ENCODE results near the gene CDK5RAP2. TPM values are rescaled to one million over a fixed set of nuclear protein-coding genes. Genes with fewer than 3 reads are reported as not detected.
A peak's percentile ranks its signal among the peaks of the same experiment; 100 is the strongest.

The CDK5RAP2 gene
- total RNA-seq, 6 experiments from 2014 or later = 28.4 to 40.8 (median 36.8) TPM

- peak overlapping the region; percentile 20; the same call in 1 of the 2 replicates for H3K27ac Mint-ChIP-seq
Measured at GRCh38 chr9:120416781-120417427, 163.1 kb downstream of the CDK5RAP2 start.

GRCh38 chr9:120413121-120414048, 166.6 kb downstream of the CDK5RAP2 start:
- H3K9me3 Mint-ChIP-seq = no peaks in the 10 kb centered on the region
- no peak overlapping the region for H3K4me3 Mint-ChIP-seq
- peaks cover 35% of the 10 kb centered on the region for H3K4me1 Mint-ChIP-seq (ENCODE audit: low read depth)
- DNase-seq = no peak
- TF ChIP-seq CTCF (IDR thresholded peaks at IDR 0.05) = no peak
- peak overlapping the region; percentile 68; the same call in 1 of the 2 replicates for H3K27ac Mint-ChIP-seq
- H3K36me3 Mint-ChIP-seq (ENCODE audit: low read depth) = peaks cover 28% of the 10 kb centered on the region
- no peaks in the 10 kb centered on the region; the same call in none of the 2 replicates for H3K27me3 Mint-ChIP-seq (ENCODE audit: insufficient read depth)

More at GRCh38 chr9:120416781-120417427, 163.1 kb downstream of the CDK5RAP2 start:
- no peak overlapping the region for H3K4me3 Mint-ChIP-seq
- no peaks in the 10 kb centered on the region; the same call in none of the 2 replicates for H3K27me3 Mint-ChIP-seq (ENCODE audit: insufficient read depth)
- peaks cover 24% of the 10 kb centered on the region for H3K4me1 Mint-ChIP-seq (ENCODE audit: low read depth)
- no peak for TF ChIP-seq CTCF (IDR thresholded peaks at IDR 0.05)
- no peaks in the 10 kb centered on the region for H3K9me3 Mint-ChIP-seq
- DNase-seq = no peak
- peaks cover 21% of the 10 kb centered on the region for H3K36me3 Mint-ChIP-seq (ENCODE audit: low read depth)

GRCh38 chr9:120412425-120412951, 167.5 kb downstream of the CDK5RAP2 start:
- peaks cover 33% of the 10 kb centered on the region for H3K4me1 Mint-ChIP-seq (ENCODE audit: low read depth)
- no peaks in the 10 kb centered on the region; the same call in 1 of the 2 replicates for H3K27me3 Mint-ChIP-seq (ENCODE audit: insufficient read depth)
- H3K9me3 Mint-ChIP-seq = no peaks in the 10 kb centered on the region
- H3K36me3 Mint-ChIP-seq (ENCODE audit: low read depth) = peaks cover 34% of the 10 kb centered on the region
- H3K4me3 Mint-ChIP-seq = no peak overlapping the region
- DNase-seq = peak; percentile 75
- H3K27ac Mint-ChIP-seq = peak overlapping the region; percentile 68
- TF ChIP-seq CTCF (IDR thresholded peaks at IDR 0.05) = no peak

GRCh38 chr9:120411862-120412424, 168.0 kb downstream of the CDK5RAP2 start:
- H3K4me3 Mint-ChIP-seq = peak overlapping the region; percentile 2; the same call in 1 of the 2 replicates

More at GRCh38 chr9:120411862-120412424, 168.0 kb downstream of the CDK5RAP2 start:
- H3K27me3 Mint-ChIP-seq (ENCODE audit: insufficient read depth) = no peaks in the 10 kb centered on the region; the same call in 1 of the 2 replicates
- peaks cover 32% of the 10 kb centered on the region for H3K36me3 Mint-ChIP-seq (ENCODE audit: low read depth)
- no peak for DNase-seq
- peaks cover 27% of the 10 kb centered on the region for H3K4me1 Mint-ChIP-seq (ENCODE audit: low read depth)
- TF ChIP-seq CTCF (IDR thresholded peaks at IDR 0.05) = no peak
- H3K9me3 Mint-ChIP-seq = no peaks in the 10 kb centered on the region
- peak overlapping the region; percentile 68 for H3K27ac Mint-ChIP-seq

All from HFFc6 (cell line).